Rectal smooth muscle tissue (tissue), 1 donor: Measurements from ENCODE around the gene NUCB1.

Experiments
- H3K27ac ChIP-seq: one replicate; pipeline ENCODE4 v1.7.0; 2013; ENCODE audit warnings: low read depth, low read length, inconsistent platforms
- H3K27me3 ChIP-seq: one replicate; pipeline ENCODE4 v1.7.0; 2013; ENCODE audit warnings: low read length; ENCODE audit not compliant: control insufficient read depth, insufficient read depth
- H3K36me3 ChIP-seq: one replicate; pipeline ENCODE4 v1.7.0; 2013; ENCODE audit warnings: low read length; ENCODE audit not compliant: control insufficient read depth, insufficient read depth
- H3K4me1 ChIP-seq: one replicate; pipeline ENCODE4 v1.7.0; 2013; ENCODE audit warnings: low read length; ENCODE audit not compliant: control insufficient read depth, insufficient read depth
- H3K4me3 ChIP-seq: one replicate; pipeline ENCODE4 v1.7.0; 2013; ENCODE audit warnings: low read length
- H3K9ac ChIP-seq: one replicate; pipeline ENCODE4 v1.7.0; 2013; ENCODE audit warnings: low read length

Gene NUCB1

DNA sequence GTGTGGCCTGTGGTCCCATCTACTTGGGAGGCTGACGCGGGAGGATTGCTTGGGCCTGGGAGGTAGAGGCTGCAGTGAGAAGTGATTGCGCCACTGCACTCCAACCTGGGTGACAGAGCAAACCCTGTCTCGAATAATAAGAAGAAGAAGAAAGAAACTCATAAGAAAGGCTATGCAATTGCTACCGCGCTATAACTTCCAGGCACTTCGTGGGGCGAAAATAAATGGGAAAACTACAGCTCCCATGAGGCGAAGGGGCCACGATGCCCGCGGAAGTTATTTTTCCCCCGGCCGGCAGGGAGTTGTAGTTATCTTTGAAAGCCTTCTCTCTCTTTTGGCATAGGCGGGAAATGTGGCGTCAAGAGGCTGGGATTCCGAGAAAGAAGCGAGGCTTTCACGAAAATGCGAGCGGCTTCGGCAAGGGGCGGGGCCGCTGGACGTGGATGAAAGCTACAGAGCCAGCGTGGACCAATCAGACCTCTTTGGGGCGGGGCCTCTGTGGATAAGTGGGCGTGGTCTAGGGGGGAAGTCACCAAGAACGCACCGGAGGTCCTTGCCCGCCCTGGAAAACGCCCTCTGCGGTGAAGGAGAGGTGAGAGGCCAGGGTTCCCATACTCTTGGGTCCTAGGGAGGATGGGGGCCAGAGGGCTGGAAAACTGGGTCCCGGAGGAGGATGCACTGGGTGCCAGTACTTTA is at the start of gene NUCB1:
Gene NUCB1 (plus strand): TSS at position 532 of the 696 bp plus-strand sequence. CDS start 485 bp downstream, outside the sequence.
- peaks cover 5% of the 10 kb centered on the region for H3K4me1 ChIP-seq
- peak within 1 kb of the TSS; percentile 72 for H3K27ac ChIP-seq
- peak within 1 kb of the TSS; percentile 25 for H3K9ac ChIP-seq
- H3K4me3 ChIP-seq: peak within 1 kb of the TSS; percentile 74
- no peaks in the 10 kb centered on the region for H3K27me3 ChIP-seq
- H3K36me3 ChIP-seq: peaks cover 4% of the 10 kb centered on the region

DNA sequence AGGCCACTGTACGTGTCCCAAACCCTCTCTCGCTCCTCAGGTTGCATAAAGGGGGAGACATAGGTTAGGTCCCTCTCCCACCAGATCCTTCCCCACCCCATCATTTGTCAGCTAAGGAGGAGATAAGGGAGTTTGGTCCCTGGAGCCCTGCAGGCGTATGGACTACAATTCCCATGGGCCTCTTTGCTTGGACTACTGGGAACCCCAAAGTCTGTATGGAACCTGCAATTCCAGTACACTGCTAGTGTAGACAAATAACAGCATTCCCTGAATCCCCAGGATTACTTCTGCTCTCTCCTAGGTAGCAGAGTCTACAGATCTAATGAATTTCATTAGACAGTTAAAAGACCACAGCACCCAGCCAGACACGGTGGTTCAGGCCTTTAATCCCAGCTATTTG is 47.8 kb upstream of the NUCB1 start:
- Histone ChIP-seq H3K36me3 (no peaks in the 10 kb centered on the region), H3K27me3 (no peaks in the 10 kb centered on the region), H3K27ac (no peak overlapping the region), H3K9ac (no peak overlapping the region), H3K4me1 (no peaks in the 10 kb centered on the region), H3K4me3 (no peak overlapping the region)

DNA sequence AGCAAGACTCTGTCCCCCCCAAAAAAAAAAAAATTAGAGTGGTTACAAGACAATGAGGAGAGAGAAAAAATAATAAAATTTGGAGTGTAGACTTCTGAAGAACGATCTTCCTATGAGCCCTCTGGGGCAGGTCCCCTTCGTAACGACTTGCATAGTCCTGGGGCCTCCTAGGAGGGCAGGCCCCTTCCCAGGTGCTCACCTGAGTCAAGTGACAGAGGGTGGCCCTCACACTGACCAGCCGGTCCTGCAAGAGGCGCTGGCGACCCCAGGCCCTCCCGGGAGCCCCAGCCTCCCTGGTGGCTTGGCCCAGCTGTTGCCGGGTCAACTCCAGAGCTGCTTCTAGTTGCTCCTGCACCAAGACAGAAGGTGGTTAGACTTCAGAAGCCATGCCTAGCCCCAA is 46.6 kb upstream of the NUCB1 start:
- Histone ChIP-seq H3K4me3 (no peak overlapping the region), H3K9ac (no peak overlapping the region), H3K27ac (no peak overlapping the region), H3K4me1 (no peaks in the 10 kb centered on the region), H3K27me3 (no peaks in the 10 kb centered on the region), H3K36me3 (no peaks in the 10 kb centered on the region)

DNA sequence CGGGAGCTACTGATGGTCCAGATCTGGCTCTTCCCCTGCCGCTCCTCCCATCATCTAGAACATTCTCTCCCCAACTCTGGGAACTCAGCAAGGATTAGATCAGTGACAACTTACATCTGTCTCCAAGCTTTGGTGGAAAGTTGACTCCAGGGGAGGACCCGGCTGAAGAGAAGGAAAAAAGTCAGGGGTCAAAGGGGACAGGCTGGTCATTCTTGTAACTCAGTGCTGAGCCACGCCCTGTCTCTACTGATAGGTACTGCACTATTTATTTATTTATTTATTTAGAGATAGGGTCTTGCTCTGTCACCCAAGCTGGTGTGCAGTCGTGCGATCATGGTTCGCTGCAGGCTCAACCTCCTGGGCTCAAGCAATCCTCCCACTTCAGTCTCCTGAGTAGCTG is 46.0 kb upstream of the NUCB1 start:
- H3K4me3 ChIP-seq: no peak overlapping the region
- H3K36me3 ChIP-seq: no peaks in the 10 kb centered on the region
- H3K4me1 ChIP-seq: no peaks in the 10 kb centered on the region
- no peak overlapping the region for H3K27ac ChIP-seq
- no peak overlapping the region for H3K9ac ChIP-seq
- no peaks in the 10 kb centered on the region for H3K27me3 ChIP-seq

GRCh38 chr19:48856921-48857320 is 43.2 kb upstream of the NUCB1 start:
- Histone ChIP-seq H3K4me1 (no peaks in the 10 kb centered on the region), H3K4me3 (no peak overlapping the region), H3K27me3 (no peaks in the 10 kb centered on the region), H3K9ac (no peak overlapping the region), H3K36me3 (no peaks in the 10 kb centered on the region), H3K27ac (no peak overlapping the region)

DNA sequence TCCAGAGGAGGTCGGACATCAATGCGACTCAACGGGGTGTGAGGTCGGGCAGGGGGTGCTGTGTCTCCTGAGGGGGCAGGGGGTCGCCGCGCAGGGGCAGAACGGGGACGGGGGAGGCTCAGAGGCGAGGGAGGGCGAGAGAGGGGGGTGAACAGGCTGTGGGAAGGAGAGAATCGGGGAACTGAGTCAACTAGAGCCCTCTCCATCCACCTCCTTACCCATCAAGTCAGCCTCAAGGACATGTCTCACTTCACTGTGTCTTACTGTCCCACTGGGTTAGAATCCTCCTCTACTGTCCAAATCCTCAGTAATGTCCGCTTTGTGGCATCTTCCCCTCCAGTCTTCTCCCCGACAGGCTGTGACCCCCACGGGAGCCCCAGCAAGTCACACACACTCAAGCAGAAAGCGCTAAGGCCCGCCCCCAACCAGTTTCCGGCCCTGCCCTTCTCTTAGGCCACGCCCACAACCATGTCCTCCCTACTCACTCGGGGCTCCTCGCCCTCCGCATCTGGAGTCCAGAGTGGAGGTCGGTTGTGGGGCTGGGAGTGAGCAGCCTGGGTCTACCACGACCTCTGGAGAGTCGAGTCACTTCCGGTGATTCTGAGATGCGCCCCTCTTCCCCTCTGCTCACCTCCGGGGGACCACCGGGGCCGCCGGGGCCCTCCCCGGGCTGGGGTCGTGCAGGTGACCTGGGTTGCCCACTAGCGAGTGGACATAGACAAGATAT is 41.0 kb upstream of the NUCB1 start:
- Histone ChIP-seq H3K9ac (no peak overlapping the region), H3K27ac (no peak overlapping the region), H3K4me1 (no peaks in the 10 kb centered on the region), H3K27me3 (no peaks in the 10 kb centered on the region), H3K4me3 (peak overlapping the region; percentile 15), H3K36me3 (no peaks in the 10 kb centered on the region)

- Histone ChIP-seq H3K27ac (no peak overlapping the region), H3K27me3 (no peaks in the 10 kb centered on the region), H3K4me3 (no peak overlapping the region), H3K36me3 (no peaks in the 10 kb centered on the region), H3K9ac (no peak overlapping the region), H3K4me1 (no peaks in the 10 kb centered on the region)
Measured at GRCh38 chr19:48859711-48860572, 40.2 kb upstream of the NUCB1 start.

DNA sequence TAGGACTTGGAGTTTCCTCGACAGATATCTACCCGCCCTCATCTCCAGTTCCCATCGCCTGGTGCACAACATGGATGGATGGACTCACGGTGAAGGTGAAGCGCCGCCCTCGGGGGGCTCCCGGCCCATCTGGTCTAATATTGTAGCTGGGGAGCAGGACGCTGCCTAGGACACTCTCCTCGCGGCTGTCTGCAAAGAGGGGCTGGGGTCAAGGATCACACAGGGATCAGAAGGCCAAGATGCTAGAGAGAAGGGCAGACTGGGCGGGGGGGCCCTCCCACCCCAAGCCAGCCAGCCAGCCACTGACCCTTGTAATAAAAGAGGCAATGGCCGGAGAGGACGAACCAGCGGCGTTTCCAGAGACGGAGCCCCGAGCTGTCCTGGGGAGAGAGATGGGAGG is 38.8 kb upstream of the NUCB1 start:
- H3K36me3 ChIP-seq: no peaks in the 10 kb centered on the region
- no peak overlapping the region for H3K9ac ChIP-seq
- H3K4me1 ChIP-seq: no peaks in the 10 kb centered on the region
- H3K27me3 ChIP-seq: no peaks in the 10 kb centered on the region
- no peak overlapping the region for H3K27ac ChIP-seq
- no peak overlapping the region for H3K4me3 ChIP-seq

GRCh38 chr19:48862827-48863226 is 37.3 kb upstream of the NUCB1 start:
- H3K27me3 ChIP-seq: no peaks in the 10 kb centered on the region
- no peak overlapping the region for H3K4me3 ChIP-seq
- no peak overlapping the region for H3K27ac ChIP-seq
- H3K4me1 ChIP-seq: peaks cover 6% of the 10 kb centered on the region
- H3K9ac ChIP-seq: no peak overlapping the region
- no peaks in the 10 kb centered on the region for H3K36me3 ChIP-seq

GRCh38 chr19:48866692-48867091 is 33.4 kb upstream of the NUCB1 start:
- Histone ChIP-seq H3K36me3 (no peaks in the 10 kb centered on the region), H3K9ac (no peak overlapping the region), H3K27me3 (no peaks in the 10 kb centered on the region), H3K4me1 (peaks cover 9% of the 10 kb centered on the region), H3K27ac (no peak overlapping the region), H3K4me3 (peak overlapping the region; percentile 62)

GRCh38 chr19:48867123-48867745 is 32.9 kb upstream of the NUCB1 start:
- H3K27ac ChIP-seq: no peak overlapping the region
- H3K9ac ChIP-seq: no peak overlapping the region
- H3K4me1 ChIP-seq: peaks cover 9% of the 10 kb centered on the region
- peak overlapping the region; percentile 62 for H3K4me3 ChIP-seq
- no peaks in the 10 kb centered on the region for H3K27me3 ChIP-seq
- no peaks in the 10 kb centered on the region for H3K36me3 ChIP-seq

DNA sequence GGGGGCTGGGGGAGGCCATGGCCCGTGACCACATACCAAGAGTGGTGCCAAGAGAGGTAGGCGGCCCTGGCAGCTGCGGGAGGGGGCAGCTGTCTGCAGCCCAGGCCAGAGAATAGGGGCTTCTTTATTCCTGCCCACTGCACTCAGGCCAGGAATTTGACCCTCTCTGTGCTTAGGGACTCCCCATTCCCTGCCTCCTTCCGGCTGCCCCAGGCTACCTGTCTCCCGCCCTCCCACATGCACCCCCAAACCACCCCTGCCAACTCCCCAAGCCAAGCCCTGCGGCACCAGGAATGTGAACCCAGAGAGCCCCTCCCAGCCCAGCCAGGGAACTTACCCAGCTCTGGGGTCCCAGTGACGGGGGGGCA is 32.4 kb upstream of the NUCB1 start:
- no peaks in the 10 kb centered on the region for H3K27me3 ChIP-seq
- H3K27ac ChIP-seq: peak overlapping the region; percentile 84
- peak overlapping the region; percentile 62 for H3K4me3 ChIP-seq
- peaks cover 9% of the 10 kb centered on the region for H3K4me1 ChIP-seq
- H3K9ac ChIP-seq: no peak overlapping the region
- H3K36me3 ChIP-seq: no peaks in the 10 kb centered on the region
